Activated naive CD8-positive, alpha-beta T cell treated with anti-CD3 and anti-CD28 coated beads for 36 hours (primary cell): ENCODE data around the gene AIP. TPM values are rescaled to one million over a fixed set of nuclear protein-coding genes. Genes with fewer than 3 reads are reported as not detected.

Experiments
- DNase-seq: peaks from one replicate; pipeline ENCODE4 v3.0.0; 2021
- H3K27ac Mint-ChIP-seq: one replicate; pipeline ENCODE4 v1.8.0; 2022; ENCODE audit warnings: mild to moderate bottlenecking, moderate library complexity, mixed read lengths
- H3K27me3 Mint-ChIP-seq: one replicate; pipeline ENCODE4 v1.8.0; 2022; ENCODE audit warnings: mild to moderate bottlenecking, mixed read lengths
- H3K36me3 Mint-ChIP-seq: one replicate; pipeline ENCODE4 v1.8.0; 2021; ENCODE audit warnings: mild to moderate bottlenecking, mixed read lengths
- H3K4me1 Mint-ChIP-seq: one replicate; pipeline ENCODE4 v1.8.0; 2021; ENCODE audit warnings: mixed read lengths
- H3K4me3 Mint-ChIP-seq: one replicate; pipeline ENCODE4 v1.8.0; 2022; ENCODE audit warnings: mild to moderate bottlenecking, moderate library complexity, mixed read lengths
- H3K9me3 Mint-ChIP-seq: one replicate; pipeline ENCODE4 v1.8.0; 2022; ENCODE audit warnings: mixed read lengths
- total RNA-seq, 2 experiments: library from RNA; stranded (reverse); gene quantifications; one replicate each; pipeline ENCODE4 v1.2.3, GENCODE V29; 2021

Gene AIP
- total RNA-seq, 2 experiments from 2014 or later = 107 to 112 TPM

DNA sequence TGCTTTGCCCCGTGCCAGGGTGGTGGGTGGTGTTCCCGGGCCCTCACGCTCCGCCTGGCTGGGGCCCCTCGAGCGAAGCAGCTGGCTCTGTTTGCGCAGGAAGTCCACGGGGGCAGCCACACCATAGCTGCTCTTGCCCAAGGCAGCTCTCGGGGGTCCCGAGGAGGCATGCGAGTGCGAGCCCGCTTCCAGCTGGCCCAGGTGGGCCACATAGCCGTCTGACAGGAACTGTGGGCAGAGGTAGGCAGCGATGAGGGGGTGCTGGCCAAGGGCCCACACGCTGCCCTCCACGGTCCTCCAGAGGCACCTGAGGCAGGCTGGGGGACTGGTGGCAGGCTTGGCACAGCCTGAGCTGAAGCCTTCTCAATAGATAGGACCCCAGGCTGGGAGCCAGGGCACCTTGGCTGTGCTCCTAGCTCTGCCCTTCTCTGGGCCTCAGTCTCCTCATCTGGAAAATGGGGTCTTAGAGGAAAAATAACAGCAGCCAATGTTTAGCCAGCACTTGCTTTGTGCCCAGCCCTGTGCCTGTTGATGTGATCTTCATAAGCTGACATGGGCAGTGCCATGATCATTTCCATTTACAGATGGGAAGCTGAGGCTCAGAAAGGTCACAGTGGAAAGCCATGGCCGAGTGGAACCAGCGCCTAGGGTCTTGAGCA is 9.4 kb downstream of the AIP start:
- Mint-ChIP-seq H3K27ac (no peak overlapping the region), H3K4me3 (no peak overlapping the region), H3K9me3 (peaks cover 2% of the 10 kb centered on the region), H3K36me3 (peaks cover 19% of the 10 kb centered on the region), H3K4me1 (peaks cover 22% of the 10 kb centered on the region), H3K27me3 (no peaks in the 10 kb centered on the region)
- no peak for DNase-seq

DNA sequence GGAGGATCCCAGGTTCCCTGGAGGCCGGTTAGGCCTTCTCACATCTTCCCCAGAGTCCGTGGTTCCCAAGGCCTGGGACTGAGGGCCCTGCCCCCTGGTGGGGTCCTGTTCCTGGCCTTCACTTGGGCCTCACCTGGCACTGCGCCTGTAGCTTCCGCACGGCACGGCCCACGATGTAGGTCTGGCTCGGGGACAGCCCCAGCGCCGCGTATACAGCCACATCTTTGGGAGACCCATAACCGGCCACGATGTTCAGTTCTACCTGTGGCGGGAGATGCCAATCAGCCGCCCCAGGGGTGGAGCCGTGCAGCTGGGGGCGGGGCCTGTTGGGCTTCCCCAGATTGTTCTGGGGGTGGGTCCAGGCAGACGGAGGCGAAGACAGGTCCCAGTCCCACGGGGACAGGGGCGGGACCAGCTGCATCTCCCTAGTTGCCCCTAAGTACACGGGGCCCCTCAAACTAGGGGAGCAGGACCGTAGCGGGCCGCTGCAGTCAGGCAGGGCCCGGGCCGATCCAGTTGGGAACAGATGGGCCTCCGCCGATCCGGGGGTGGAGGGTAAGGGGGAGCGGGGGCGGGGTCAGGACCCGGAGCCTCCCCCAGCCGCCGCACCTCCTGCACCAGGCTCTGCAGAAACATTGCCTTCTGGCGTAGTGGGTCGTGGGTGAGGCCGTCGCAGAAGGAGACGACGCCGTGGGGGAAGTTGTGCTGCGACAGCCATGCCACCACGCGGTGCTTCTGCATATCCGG is 10.1 kb downstream of the AIP start:
- Mint-ChIP-seq H3K4me1 (peaks cover 15% of the 10 kb centered on the region), H3K27ac (no peak overlapping the region), H3K9me3 (no peaks in the 10 kb centered on the region), H3K36me3 (peaks cover 13% of the 10 kb centered on the region), H3K27me3 (no peaks in the 10 kb centered on the region), H3K4me3 (no peak overlapping the region)
- peak; percentile 42 for DNase-seq

- H3K27ac Mint-ChIP-seq = no peak overlapping the region
- no peak overlapping the region for H3K4me3 Mint-ChIP-seq
- H3K27me3 Mint-ChIP-seq = no peaks in the 10 kb centered on the region
- peaks cover 6% of the 10 kb centered on the region for H3K36me3 Mint-ChIP-seq
- H3K4me1 Mint-ChIP-seq = peaks cover 7% of the 10 kb centered on the region
- no peaks in the 10 kb centered on the region for H3K9me3 Mint-ChIP-seq
- no peak for DNase-seq
Observed at GRCh38 chr11:67493548-67494370, 10.9 kb downstream of the AIP start.

DNA sequence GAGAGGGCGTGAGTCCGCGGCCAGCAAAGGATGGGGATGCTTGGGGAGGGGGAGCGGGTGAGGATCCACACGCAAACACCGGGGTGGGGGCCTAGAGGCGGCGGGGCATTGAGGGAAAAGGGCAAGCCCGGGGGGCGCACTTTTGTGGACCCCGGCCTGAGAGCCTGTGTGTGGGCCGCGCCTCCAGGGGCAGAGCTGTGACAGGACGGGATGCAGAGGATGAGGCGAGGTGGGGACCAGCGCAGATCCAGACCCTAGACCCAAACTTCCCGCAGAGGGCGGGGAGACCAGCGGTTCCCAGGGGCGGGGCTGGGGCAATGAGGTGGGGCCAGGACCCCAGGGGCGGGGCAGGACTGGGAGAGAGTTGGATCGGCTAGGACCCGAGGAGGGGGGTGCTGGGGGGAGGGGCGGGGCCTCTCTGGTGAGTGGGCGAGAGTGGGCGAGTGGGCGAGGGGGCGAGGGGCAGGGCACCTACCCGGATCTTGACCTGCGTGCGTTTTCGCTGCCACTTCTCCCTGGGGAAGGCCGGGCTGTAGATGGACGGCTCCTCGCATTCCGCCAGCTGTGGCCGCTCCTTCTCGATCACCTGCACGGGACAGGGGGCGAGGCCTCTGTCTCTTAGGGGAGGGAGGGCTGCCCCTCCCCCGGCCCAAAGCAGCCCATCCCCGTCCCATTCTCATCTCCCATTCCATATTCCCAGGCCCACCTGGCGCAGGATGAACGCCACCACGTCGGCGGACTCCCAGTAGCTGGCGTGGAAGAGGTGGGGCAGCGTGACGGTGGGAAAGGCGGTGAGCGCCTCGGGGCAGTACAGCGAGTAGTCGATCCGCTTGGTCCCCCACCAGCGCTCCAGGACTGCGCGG is 11.8 kb downstream of the AIP start:
- no peak for DNase-seq
- Mint-ChIP-seq H3K36me3 (peaks cover 6% of the 10 kb centered on the region), H3K4me1 (peaks cover 3% of the 10 kb centered on the region), H3K4me3 (no peak overlapping the region), H3K27ac (no peak overlapping the region), H3K27me3 (no peaks in the 10 kb centered on the region), H3K9me3 (no peaks in the 10 kb centered on the region)

GRCh38 chr11:67495234-67496005 is 12.6 kb downstream of the AIP start:
- Mint-ChIP-seq H3K4me1 (peaks cover under 1% of the 10 kb centered on the region), H3K27me3 (no peaks in the 10 kb centered on the region), H3K27ac (no peak overlapping the region), H3K36me3 (peaks cover 3% of the 10 kb centered on the region), H3K4me3 (no peak overlapping the region), H3K9me3 (no peaks in the 10 kb centered on the region)
- no peak for DNase-seq

DNA sequence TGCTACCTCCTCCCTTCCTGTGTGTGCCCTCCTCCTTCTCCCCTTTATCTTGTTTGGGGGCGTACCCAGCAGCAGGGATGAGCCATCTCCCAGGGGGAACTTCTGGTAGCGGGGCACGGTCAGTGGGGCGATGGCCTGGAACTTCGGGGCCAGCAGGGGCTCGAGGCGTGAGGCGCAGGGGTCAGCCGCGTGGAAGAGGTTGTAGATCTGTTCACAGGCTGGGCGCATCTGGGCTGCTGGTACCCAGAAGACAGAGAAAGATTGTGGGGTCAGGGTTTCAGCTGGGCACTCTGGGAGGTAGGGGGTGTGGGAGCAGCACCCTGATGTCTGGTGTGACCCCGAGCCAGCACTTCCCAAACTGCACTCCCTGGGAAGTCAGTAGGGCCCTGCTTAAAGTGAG is 13.3 kb downstream of the AIP start:
- Mint-ChIP-seq H3K4me3 (no peak overlapping the region), H3K27ac (no peak overlapping the region), H3K36me3 (peaks cover 10% of the 10 kb centered on the region), H3K9me3 (no peaks in the 10 kb centered on the region), H3K4me1 (peaks cover 7% of the 10 kb centered on the region), H3K27me3 (no peaks in the 10 kb centered on the region)
- DNase-seq = no peak

GRCh38 chr11:67497656-67498291 is 14.9 kb downstream of the AIP start:
- Mint-ChIP-seq H3K4me3 (no peak overlapping the region), H3K4me1 (peaks cover 14% of the 10 kb centered on the region), H3K27ac (no peak overlapping the region), H3K9me3 (no peaks in the 10 kb centered on the region), H3K36me3 (peaks cover 14% of the 10 kb centered on the region), H3K27me3 (no peaks in the 10 kb centered on the region)
- DNase-seq = no peak

DNA sequence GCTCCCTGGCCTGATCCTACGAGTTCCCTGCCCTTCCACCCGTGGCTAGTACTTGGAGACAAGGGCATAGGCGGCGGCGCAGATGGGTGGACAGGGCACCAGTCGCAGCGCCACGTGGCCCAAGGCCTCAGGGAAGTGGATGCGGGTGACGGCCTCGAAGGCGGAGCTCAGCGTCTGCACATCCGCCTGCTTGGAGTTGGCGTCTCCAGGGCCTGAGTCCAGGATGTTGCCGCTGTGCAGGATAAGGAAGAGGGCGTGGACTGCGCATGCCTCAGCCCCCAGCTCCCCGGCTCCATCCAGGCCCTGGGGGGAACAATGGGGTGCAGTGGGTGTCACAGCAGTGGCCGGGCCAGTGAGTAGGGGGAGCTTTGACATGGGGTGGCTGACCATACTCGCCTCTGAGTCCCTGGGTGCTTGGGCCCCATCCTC is 15.7 kb downstream of the AIP start:
- Mint-ChIP-seq H3K36me3 (peaks cover 17% of the 10 kb centered on the region), H3K9me3 (no peaks in the 10 kb centered on the region), H3K4me3 (no peak overlapping the region), H3K27ac (no peak overlapping the region), H3K4me1 (peaks cover 20% of the 10 kb centered on the region), H3K27me3 (no peaks in the 10 kb centered on the region)
- no peak for DNase-seq

DNA sequence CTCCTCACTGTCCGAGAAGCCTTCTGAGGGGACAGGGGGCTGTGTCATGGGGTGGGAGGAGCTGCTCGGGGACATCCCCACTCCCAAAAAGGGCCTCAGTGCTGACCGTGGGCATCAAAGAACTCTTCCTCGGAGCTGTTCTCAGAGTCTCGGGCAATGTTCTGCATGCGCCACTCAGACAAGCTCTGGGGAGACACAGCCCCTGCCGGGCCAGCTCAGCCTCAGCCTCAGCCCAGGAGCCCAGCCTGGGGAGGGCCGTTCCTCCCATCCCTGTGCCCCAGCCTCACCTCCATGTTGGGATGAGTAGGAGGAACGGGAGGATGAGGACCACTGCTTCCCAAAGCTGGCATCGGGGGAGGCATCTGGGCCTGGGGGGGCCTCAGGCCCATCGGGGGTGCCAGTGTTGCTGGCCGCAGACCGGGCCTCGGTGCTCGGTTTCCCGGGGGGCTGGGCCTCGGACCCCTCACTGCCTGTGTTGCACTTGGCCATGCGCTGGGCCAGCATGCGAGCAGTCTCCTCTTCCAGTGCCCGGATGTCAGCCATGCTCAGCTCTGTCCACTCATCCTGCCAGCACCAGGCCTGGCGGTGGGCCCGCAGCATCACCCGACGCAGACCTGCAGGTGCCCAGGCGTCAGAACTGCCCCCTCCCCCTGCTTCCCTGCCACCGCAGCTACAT is 17.1 kb downstream of the AIP start:
- no peak overlapping the region for H3K27ac Mint-ChIP-seq
- no peak for DNase-seq
- no peak overlapping the region for H3K4me3 Mint-ChIP-seq
- peaks cover 22% of the 10 kb centered on the region for H3K4me1 Mint-ChIP-seq
- H3K27me3 Mint-ChIP-seq = no peaks in the 10 kb centered on the region
- no peaks in the 10 kb centered on the region for H3K9me3 Mint-ChIP-seq
- H3K36me3 Mint-ChIP-seq = peaks cover 17% of the 10 kb centered on the region

DNA sequence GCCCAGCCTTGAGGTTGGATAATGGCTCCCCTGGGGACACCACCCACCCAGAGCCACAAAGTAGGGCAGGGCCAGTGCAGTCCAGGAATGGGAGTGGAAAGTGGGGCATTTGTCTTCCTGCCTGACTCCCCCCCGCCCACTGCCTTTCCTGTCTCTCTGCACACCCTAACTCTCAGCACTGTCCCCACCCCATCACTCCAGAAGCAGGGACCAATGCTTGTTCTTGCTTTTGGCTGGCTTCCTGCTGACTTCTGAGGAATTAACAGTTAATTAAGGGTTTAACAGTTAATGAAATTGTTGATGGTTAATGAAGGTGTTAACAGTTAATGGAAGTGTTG is 17.6 kb downstream of the AIP start:
- H3K9me3 Mint-ChIP-seq = no peaks in the 10 kb centered on the region
- no peaks in the 10 kb centered on the region for H3K27me3 Mint-ChIP-seq
- H3K27ac Mint-ChIP-seq = no peak overlapping the region
- DNase-seq = no peak
- peaks cover 23% of the 10 kb centered on the region for H3K4me1 Mint-ChIP-seq
- H3K36me3 Mint-ChIP-seq = peaks cover 17% of the 10 kb centered on the region
- no peak overlapping the region for H3K4me3 Mint-ChIP-seq

DNA sequence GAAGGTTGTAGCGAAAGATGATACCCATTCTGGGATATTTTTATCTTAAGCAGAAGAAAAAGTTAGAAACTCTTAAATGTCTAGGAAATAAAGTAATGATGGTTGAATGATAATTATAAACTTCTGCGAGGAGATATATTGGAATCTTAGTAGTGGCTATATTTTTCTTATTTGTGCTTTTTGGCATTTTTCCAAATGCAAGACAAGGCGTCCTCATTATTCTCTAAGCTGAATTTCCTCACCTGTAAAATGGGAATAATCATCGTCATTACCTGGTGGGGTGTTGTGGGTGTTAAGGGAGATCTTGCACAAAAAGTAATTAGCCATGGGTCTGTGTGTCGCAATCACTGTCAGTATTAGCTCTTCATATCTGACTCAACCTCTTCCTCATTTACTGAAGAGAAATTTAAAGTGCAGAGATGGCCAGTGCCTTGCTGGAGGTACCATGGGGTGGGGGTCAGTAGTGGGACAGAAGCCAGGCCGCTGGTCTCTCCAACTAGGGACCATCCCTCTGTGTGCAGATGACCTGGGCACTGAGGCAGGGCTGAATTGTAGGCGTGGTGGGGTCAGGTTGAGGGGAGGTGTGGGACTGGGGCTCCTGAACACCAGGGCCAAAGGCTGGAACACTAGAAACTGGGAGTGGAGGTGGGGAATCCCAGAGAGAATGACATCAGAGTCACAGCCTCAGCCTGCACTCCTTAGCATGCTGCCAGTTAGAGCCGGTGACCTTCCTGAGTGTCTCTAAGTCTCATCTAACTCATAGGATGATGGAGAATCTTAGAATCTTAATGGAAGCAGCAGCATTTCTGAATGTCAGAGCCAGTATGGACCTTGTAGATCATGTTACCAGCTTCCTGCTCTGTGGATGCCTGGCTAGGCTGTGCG is 18.2 kb downstream of the AIP start:
- DNase-seq = no peak
- Mint-ChIP-seq H3K4me1 (peaks cover 29% of the 10 kb centered on the region), H3K4me3 (no peak overlapping the region), H3K27me3 (no peaks in the 10 kb centered on the region), H3K36me3 (peaks cover 17% of the 10 kb centered on the region), H3K27ac (peak overlapping the region; percentile 42), H3K9me3 (no peaks in the 10 kb centered on the region)

DNA sequence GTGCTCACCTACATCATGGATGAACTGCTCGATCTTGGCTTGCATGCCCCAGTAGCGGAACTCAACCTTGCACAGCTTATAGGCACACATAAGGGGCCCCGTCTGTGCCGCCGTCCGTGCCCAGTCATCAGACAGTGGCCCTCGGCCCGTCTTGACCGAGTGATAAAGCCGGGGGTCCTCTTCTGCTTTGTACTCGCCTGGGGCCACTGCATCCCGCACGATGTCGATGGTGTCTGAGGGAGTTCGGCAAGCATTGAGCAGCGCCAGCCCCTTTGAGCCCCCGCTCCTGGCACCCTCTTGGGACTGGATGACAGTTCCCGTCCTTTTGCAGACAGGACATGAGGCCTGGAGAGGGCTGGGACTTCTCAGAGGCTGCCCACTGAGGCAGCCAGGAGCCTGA is 19.0 kb downstream of the AIP start:
- DNase-seq = no peak
- peaks cover 23% of the 10 kb centered on the region for H3K36me3 Mint-ChIP-seq
- no peak overlapping the region for H3K27ac Mint-ChIP-seq
- no peaks in the 10 kb centered on the region for H3K27me3 Mint-ChIP-seq
- H3K9me3 Mint-ChIP-seq = no peaks in the 10 kb centered on the region
- no peak overlapping the region for H3K4me3 Mint-ChIP-seq
- H3K4me1 Mint-ChIP-seq = peaks cover 37% of the 10 kb centered on the region
